Activated CD4-positive, alpha-beta T cell treated with anti-CD3 and anti-CD28 coated beads, Interleukin-2, amount 10 ng/mL, durations not matched to agents 24 days and 14 days (primary cell): ENCODE results near the gene NFIC. TPM values are rescaled to one million over a fixed set of nuclear protein-coding genes. Genes with fewer than 3 reads are reported as not detected.

ENCODE experiments used
- DNase-seq: peaks from one replicate; pipeline ENCODE4 v3.0.0; 2022
- H3K27ac Mint-ChIP-seq: one replicate; pipeline ENCODE4 v1.8.0; 2022; ENCODE audit warnings: mild to moderate bottlenecking, mixed read lengths
- H3K27me3 Mint-ChIP-seq: one replicate; pipeline ENCODE4 v1.8.0; 2022; ENCODE audit warnings: mixed read lengths
- H3K36me3 Mint-ChIP-seq: one replicate; pipeline ENCODE4 v1.8.0; 2022; ENCODE audit warnings: low read depth, mild to moderate bottlenecking, mixed read lengths
- H3K4me1 Mint-ChIP-seq: one replicate; pipeline ENCODE4 v1.8.0; 2021; ENCODE audit warnings: mixed read lengths
- H3K4me3 Mint-ChIP-seq: one replicate; pipeline ENCODE4 v1.8.0; 2022; ENCODE audit warnings: mild to moderate bottlenecking, moderate library complexity, mixed read lengths
- H3K9me3 Mint-ChIP-seq: one replicate; pipeline ENCODE4 v1.8.0; 2021; ENCODE audit warnings: mixed read lengths
- intact Hi-C: fragments of 100-400 bp; cut with micrococcal nuclease; formaldehyde crosslinking; loops from one replicate; pipeline ENCODE4 v1.15.1; 2023
- total RNA-seq: library from RNA; stranded (reverse); gene quantifications from 2 replicates; pipeline ENCODE4 v1.2.3, GENCODE V29; 2022

The NFIC gene
- total RNA-seq, 1 donor from 2014 or later, result 19.8 TPM

GRCh38 chr19:3478409-3479176 is 112.2 kb downstream of the NFIC start:
- H3K36me3 Mint-ChIP-seq, result no peaks in the 10 kb centered on the region
- intact Hi-C loops, result loop anchor here (5.0 kb wide), 1 partner anchor 171 kb away; no protein-coding TSS in a partner anchor
- H3K4me3 Mint-ChIP-seq, result peak overlapping the region; percentile 68
- H3K27ac Mint-ChIP-seq, result no peak overlapping the region
- H3K27me3 Mint-ChIP-seq, result peaks cover 2% of the 10 kb centered on the region
- no peaks in the 10 kb centered on the region for H3K9me3 Mint-ChIP-seq
- DNase-seq, result peak; percentile 73
- H3K4me1 Mint-ChIP-seq, result peaks cover 16% of the 10 kb centered on the region

- DNase-seq, result peak; percentile 86
- Mint-ChIP-seq H3K4me1 (peaks cover 16% of the 10 kb centered on the region), H3K4me3 (peak overlapping the region; percentile 68), H3K27ac (no peak overlapping the region), H3K36me3 (no peaks in the 10 kb centered on the region), H3K9me3 (no peaks in the 10 kb centered on the region), H3K27me3 (peaks cover 2% of the 10 kb centered on the region)
- intact Hi-C loops, result loop anchor here (5.0 kb wide), 1 partner anchor 172 kb away; no protein-coding TSS in a partner anchor
These were observed 112.9 kb downstream of the NFIC start for GRCh38 chr19:3479177-3479833.

- Mint-ChIP-seq H3K4me3 (no peak overlapping the region), H3K27ac (no peak overlapping the region), H3K4me1 (peaks cover 16% of the 10 kb centered on the region), H3K36me3 (no peaks in the 10 kb centered on the region), H3K27me3 (peaks cover 2% of the 10 kb centered on the region), H3K9me3 (no peaks in the 10 kb centered on the region)
- intact Hi-C loops, result loop anchor here (5.0 kb wide), 1 partner anchor 173 kb away; no protein-coding TSS in a partner anchor
- peak; percentile 82 for DNase-seq
These were observed 113.4 kb downstream of the NFIC start for GRCh38 chr19:3479834-3480215.

- H3K4me3 Mint-ChIP-seq, result no peak within 1 kb of the TSS
- H3K27me3 Mint-ChIP-seq, result peaks cover 2% of the 10 kb centered on the region
- no peaks in the 10 kb centered on the region for H3K9me3 Mint-ChIP-seq
- intact Hi-C loops, result no loop called here
- peaks cover 18% of the 10 kb centered on the region for H3K4me1 Mint-ChIP-seq
- no peaks in the 10 kb centered on the region for H3K36me3 Mint-ChIP-seq
- no peak within 1 kb of the TSS for H3K27ac Mint-ChIP-seq
- DNase-seq, result no peak
These were observed 114.2 kb downstream of the NFIC start, which contains the start of gene SMIM24 for GRCh38 chr19:3480383-3481091. TSS of gene SMIM24 (minus strand) at chr19:3480525. CDS start at chr19:3480463, 62 bp downstream.

GRCh38 chr19:3481241-3482090 is 115.1 kb downstream of the NFIC start:
- no peak overlapping the region for H3K27ac Mint-ChIP-seq
- intact Hi-C loops, result no loop called here

GRCh38 chr19:3482507-3483225 is 116.3 kb downstream of the NFIC start:
- Mint-ChIP-seq H3K4me1 (peaks cover 18% of the 10 kb centered on the region), H3K36me3 (no peaks in the 10 kb centered on the region), H3K27me3 (no peaks in the 10 kb centered on the region), H3K4me3 (no peak overlapping the region), H3K27ac (no peak overlapping the region), H3K9me3 (no peaks in the 10 kb centered on the region)
- no peak for DNase-seq
- intact Hi-C loops, result no loop called here

More at GRCh38 chr19:3481241-3482090, 115.1 kb downstream of the NFIC start:
- Mint-ChIP-seq H3K4me3 (no peak overlapping the region), H3K9me3 (no peaks in the 10 kb centered on the region), H3K4me1 (peaks cover 18% of the 10 kb centered on the region), H3K27me3 (peaks cover 2% of the 10 kb centered on the region), H3K36me3 (no peaks in the 10 kb centered on the region)
- no peak for DNase-seq

- no peak for DNase-seq
- Mint-ChIP-seq H3K36me3 (no peaks in the 10 kb centered on the region), H3K27ac (no peak within 1 kb of the TSS), H3K9me3 (no peaks in the 10 kb centered on the region), H3K4me1 (peaks cover 15% of the 10 kb centered on the region), H3K4me3 (no peak within 1 kb of the TSS), H3K27me3 (no peaks in the 10 kb centered on the region)
- intact Hi-C loops, result no loop called here
These were observed 116.8 kb downstream of the NFIC start, which contains the start of gene SMIM44 for GRCh38 chr19:3483226-3483628. TSS of gene SMIM44 (minus strand) at chr19:3483441. CDS start at chr19:3483403, 38 bp downstream.

- Mint-ChIP-seq H3K27ac (no peak overlapping the region), H3K9me3 (no peaks in the 10 kb centered on the region), H3K4me3 (no peak overlapping the region), H3K36me3 (peaks cover 25% of the 10 kb centered on the region), H3K27me3 (no peaks in the 10 kb centered on the region), H3K4me1 (peaks cover 8% of the 10 kb centered on the region)
- DNase-seq, result no peak
- intact Hi-C loops, result no loop called here
These were observed 125.2 kb downstream of the NFIC start for GRCh38 chr19:3491396-3492119.

GRCh38 chr19:3492131-3492839 is 125.9 kb downstream of the NFIC start:
- no peak for DNase-seq
- H3K4me1 Mint-ChIP-seq, result peaks cover 8% of the 10 kb centered on the region
- no peaks in the 10 kb centered on the region for H3K9me3 Mint-ChIP-seq
- no peaks in the 10 kb centered on the region for H3K27me3 Mint-ChIP-seq
- H3K36me3 Mint-ChIP-seq, result peaks cover 30% of the 10 kb centered on the region
- H3K27ac Mint-ChIP-seq, result no peak overlapping the region
- intact Hi-C loops, result no loop called here
- H3K4me3 Mint-ChIP-seq, result no peak overlapping the region

GRCh38 chr19:3492919-3493318 is 126.5 kb downstream of the NFIC start:
- H3K27me3 Mint-ChIP-seq, result no peaks in the 10 kb centered on the region
- no peaks in the 10 kb centered on the region for H3K9me3 Mint-ChIP-seq
- no peak overlapping the region for H3K27ac Mint-ChIP-seq
- H3K4me1 Mint-ChIP-seq, result peaks cover 10% of the 10 kb centered on the region
- intact Hi-C loops, result no loop called here
- no peak for DNase-seq
- H3K4me3 Mint-ChIP-seq, result no peak overlapping the region
- peaks cover 34% of the 10 kb centered on the region for H3K36me3 Mint-ChIP-seq

GRCh38 chr19:3493651-3494050 is 127.3 kb downstream of the NFIC start:
- peaks cover 36% of the 10 kb centered on the region for H3K36me3 Mint-ChIP-seq
- peaks cover 12% of the 10 kb centered on the region for H3K4me1 Mint-ChIP-seq
- H3K9me3 Mint-ChIP-seq, result no peaks in the 10 kb centered on the region
- no peak for DNase-seq
- intact Hi-C loops, result no loop called here
- no peaks in the 10 kb centered on the region for H3K27me3 Mint-ChIP-seq
- H3K4me3 Mint-ChIP-seq, result no peak overlapping the region
- H3K27ac Mint-ChIP-seq, result no peak overlapping the region

GRCh38 chr19:3494051-3494450 is 127.7 kb downstream of the NFIC start:
- peak overlapping the region; percentile 51 for H3K27ac Mint-ChIP-seq
- H3K9me3 Mint-ChIP-seq, result no peaks in the 10 kb centered on the region
- H3K36me3 Mint-ChIP-seq, result peaks cover 37% of the 10 kb centered on the region
- H3K27me3 Mint-ChIP-seq, result no peaks in the 10 kb centered on the region
- intact Hi-C loops, result no loop called here
- H3K4me3 Mint-ChIP-seq, result peak overlapping the region; percentile 63
- DNase-seq, result peak; percentile 84
- H3K4me1 Mint-ChIP-seq, result peaks cover 16% of the 10 kb centered on the region
